OCI-LY3 (cell line): ENCODE measurements around the gene ITK.

ENCODE experiments used
- CTCF ChIP-seq: fragments of 200-600, 300-600 bp; sonication (generic); IDR thresholded peaks from 2 replicates; pipeline ENCODE4 v1.5.1; 2014; ENCODE audit warnings: antibody characterized with exemption, low read length, low read depth
- EZH2phosphoT487 ChIP-seq: fragments of 200-600 bp; shearing (Covaris generic); IDR thresholded peaks from 2 replicates; pipeline ENCODE4 v1.6.1; 2018; ENCODE audit warnings: antibody characterized with exemption, mixed run types, low read depth

- TF ChIP-seq CTCF: no peak
- no peak for TF ChIP-seq EZH2phosphoT487
Observed at GRCh38 chr5:157295247-157295646, 114.6 kb downstream of the ITK start.
